Activated CD8-positive, alpha-beta memory T cell treated with anti-CD3 and anti-CD28 coated beads for 24 hours (primary cell): ENCODE data around the gene THUMPD1.
A peak's percentile ranks its signal among the peaks of the same experiment; 100 is the strongest.
"Not testable (repeated sequence)": the region's sequence is repeated elsewhere in the genome, so short reads cannot be mapped to it uniquely, and the experiment has no call there.

ENCODE experiments used
- DNase-seq: peaks from one replicate; pipeline ENCODE4 v3.0.0-alpha.2; 2020

THUMPD1 gene

GRCh38 chr16:20741554-20742285 is at the start of gene THUMPD1:
THUMPD1 (minus strand) TSS chr16:20741818; CDS start chr16:20741739, 79 bp downstream.
- peak; percentile 99 for DNase-seq

- DNase-seq, result no peak
These were observed 47.5 kb upstream of the THUMPD1 start for GRCh38 chr16:20789130-20789529.

GRCh38 chr16:20784204-20784603 is 42.6 kb upstream of the THUMPD1 start:
- no peak for DNase-seq

GRCh38 chr16:20782470-20782869 is 40.9 kb upstream of the THUMPD1 start:
- DNase-seq, result no peak

GRCh38 chr16:20781697-20782096 is 40.1 kb upstream of the THUMPD1 start:
- no peak for DNase-seq

GRCh38 chr16:20774703-20775362 is 33.2 kb upstream of the THUMPD1 start:
- DNase-seq, result peak; percentile 73

GRCh38 chr16:20773679-20774078 is 32.1 kb upstream of the THUMPD1 start:
- DNase-seq, result no peak

GRCh38 chr16:20768818-20769217 is 27.2 kb upstream of the THUMPD1 start:
- DNase-seq, result no peak

- DNase-seq, result no peak
These were observed 26.5 kb upstream of the THUMPD1 start for GRCh38 chr16:20768121-20768520.

GRCh38 chr16:20767577-20767976 is 26.0 kb upstream of the THUMPD1 start:
- DNase-seq, result no peak

- no peak for DNase-seq
These were observed 24.7 kb upstream of the THUMPD1 start for GRCh38 chr16:20766294-20766693.

- DNase-seq, result no peak
These were observed 24.1 kb upstream of the THUMPD1 start for GRCh38 chr16:20765732-20766131.

GRCh38 chr16:20764448-20764847 is 22.8 kb upstream of the THUMPD1 start:
- DNase-seq, result not testable (repeated sequence)

- peak; percentile 73 for DNase-seq
These were observed 22.0 kb upstream of the THUMPD1 start, which contains the start of gene ACSM3 for GRCh38 chr16:20763461-20764232. ACSM3 (plus strand) TSS chr16:20764014; CDS start chr16:20770035, 6,021 bp downstream.

- DNase-seq, result no peak
These were observed 20.9 kb upstream of the THUMPD1 start for GRCh38 chr16:20762404-20763123.

- DNase-seq, result no peak
These were observed 19.6 kb upstream of the THUMPD1 start for GRCh38 chr16:20761175-20761574.

- no peak for DNase-seq
These were observed 18.7 kb upstream of the THUMPD1 start for GRCh38 chr16:20760346-20760745.

- DNase-seq, result not testable (repeated sequence)
These were observed 14.2 kb upstream of the THUMPD1 start for GRCh38 chr16:20755799-20756198.

- no peak for DNase-seq
These were observed 13.6 kb upstream of the THUMPD1 start for GRCh38 chr16:20755238-20755637.

GRCh38 chr16:20753727-20754126 is 12.1 kb upstream of the THUMPD1 start:
- DNase-seq, result no peak

- DNase-seq, result no peak
These were observed 8.9 kb upstream of the THUMPD1 start for GRCh38 chr16:20750558-20750957.

GRCh38 chr16:20749474-20749873 is 7.9 kb upstream of the THUMPD1 start:
- DNase-seq, result no peak
